Astrocyte (in vitro differentiated cells and primary cell): ENCODE results near the gene SMIM3. TPM values are rescaled to one million over a fixed set of nuclear protein-coding genes. Genes with fewer than 3 reads are reported as not detected.

Source experiments
- DNase-seq: peaks from one replicate; pipeline ENCODE4 v3.0.0-alpha.2; 2010; ENCODE audit warnings: low read depth
- FAIRE-seq: peaks from 2 replicates; lab custom pipeline; 2011; peaks lifted over from hg19 to GRCh38; lab: Jason Lieb, UNC
- H2AFZ ChIP-seq: 2 replicates; pipeline ENCODE4 v1.6.0; 2012; ENCODE audit warnings: low read depth, low read length, inconsistent platforms
- H3K27ac ChIP-seq: 2 replicates; pipeline ENCODE4 v1.5.1; 2011; ENCODE audit warnings: low read depth, low read length, inconsistent platforms
- H3K27me3 ChIP-seq: 2 replicates; pipeline ENCODE4 v1.6.0; 2011; ENCODE audit warnings: low read length, inconsistent platforms; ENCODE audit not compliant: insufficient read depth
- H3K36me3 ChIP-seq: 2 replicates; pipeline ENCODE4 v1.5.1; 2011; ENCODE audit warnings: low read length, inconsistent platforms; ENCODE audit not compliant: insufficient read depth
- H3K4me1 ChIP-seq: 2 replicates; pipeline ENCODE4 v1.5.1; 2011; ENCODE audit warnings: low read length, inconsistent platforms; ENCODE audit not compliant: insufficient read depth
- H3K4me2 ChIP-seq: 2 replicates; pipeline ENCODE4 v1.6.0; 2012; ENCODE audit warnings: low read length, inconsistent platforms
- H3K4me3 ChIP-seq: 2 replicates; pipeline ENCODE4 v1.5.1; 2011; ENCODE audit warnings: low read depth, mild to moderate bottlenecking, low read length, inconsistent platforms; ENCODE audit not compliant: insufficient read depth
- H3K79me2 ChIP-seq: 2 replicates; pipeline ENCODE4 v1.6.0; 2012; ENCODE audit warnings: mild to moderate bottlenecking, low read length, inconsistent platforms; ENCODE audit not compliant: insufficient read depth
- H3K9ac ChIP-seq: 2 replicates; pipeline ENCODE4 v1.6.0; 2012; ENCODE audit warnings: mild to moderate bottlenecking, low read length, inconsistent platforms
- H3K9me3 ChIP-seq: 2 replicates; pipeline ENCODE4 v1.5.1; 2012; ENCODE audit warnings: low read depth, mild to moderate bottlenecking, low read length, inconsistent platforms; ENCODE audit not compliant: insufficient read depth
- H4K20me1 ChIP-seq: 2 replicates; pipeline ENCODE4 v1.6.0; 2012; ENCODE audit warnings: low read length, inconsistent platforms; ENCODE audit not compliant: insufficient read depth
- H3K27ac Mint-ChIP-seq: one replicate; pipeline ENCODE4 v1.8.0; 2021; ENCODE audit warnings: mild to moderate bottlenecking, mixed read lengths; ENCODE audit not compliant: unreplicated experiment
- H3K27me3 Mint-ChIP-seq: one replicate; pipeline ENCODE4 v1.8.0; 2021; ENCODE audit warnings: low read depth, mixed read lengths; ENCODE audit not compliant: unreplicated experiment
- H3K36me3 Mint-ChIP-seq: one replicate; pipeline ENCODE4 v1.8.0; 2021; ENCODE audit warnings: low read depth, mixed read lengths; ENCODE audit not compliant: unreplicated experiment
- H3K4me1 Mint-ChIP-seq: one replicate; pipeline ENCODE4 v1.8.0; 2021; ENCODE audit warnings: low read depth, mixed read lengths; ENCODE audit not compliant: unreplicated experiment
- H3K4me3 Mint-ChIP-seq: one replicate; pipeline ENCODE4 v1.8.0; 2021; ENCODE audit warnings: mild to moderate bottlenecking, moderate library complexity, mixed read lengths; ENCODE audit not compliant: unreplicated experiment
- H3K9me3 Mint-ChIP-seq: one replicate; pipeline ENCODE4 v1.8.0; 2021; ENCODE audit warnings: mild to moderate bottlenecking, mixed read lengths; ENCODE audit not compliant: unreplicated experiment
- CTCF ChIP-seq: IDR thresholded peaks from 2 replicates; pipeline ENCODE4 v1.5.1; 2011; ENCODE audit warnings: low read depth, mild to moderate bottlenecking, inconsistent platforms, low read length, moderate library complexity; ENCODE audit not compliant: insufficient read depth
- EZH2 ChIP-seq: IDR thresholded peaks from 2 replicates; pipeline ENCODE4 v1.6.1; 2012; ENCODE audit warnings: mild to moderate bottlenecking, low read length, inconsistent platforms; ENCODE audit not compliant: insufficient read depth
- total RNA-seq: library from RNA; stranded (reverse); gene quantifications from 2 replicates; pipeline ENCODE4 v1.2.1, GENCODE V29; 2021

Gene SMIM3
- total RNA-seq, 1 donor from 2014 or later = 16.7 TPM

- H3K27me3 ChIP-seq = no peaks in the 10 kb centered on the region
- no peak overlapping the region for H2AFZ ChIP-seq
- Mint-ChIP-seq H3K27me3 (no peaks in the 10 kb centered on the region), H3K27ac (no peak overlapping the region), H3K4me1 (peaks cover 34% of the 10 kb centered on the region), H3K4me3 (no peak overlapping the region), H3K36me3 (peaks cover 7% of the 10 kb centered on the region), H3K9me3 (peaks cover 2% of the 10 kb centered on the region)
- H3K4me1 ChIP-seq = peaks cover 61% of the 10 kb centered on the region
- H3K27ac ChIP-seq = peak overlapping the region; percentile 41
- peak overlapping the region; percentile 51 for H3K9ac ChIP-seq
- H3K79me2 ChIP-seq = peaks cover 65% of the 10 kb centered on the region
- H3K9me3 ChIP-seq = no peaks in the 10 kb centered on the region
- FAIRE-seq (no peak), DNase-seq (peak; percentile 99)
- H3K36me3 ChIP-seq = no peaks in the 10 kb centered on the region
- peaks cover 10% of the 10 kb centered on the region for H4K20me1 ChIP-seq
- H3K4me2 ChIP-seq = peak overlapping the region; percentile 98
- TF ChIP-seq EZH2 (no peak), CTCF (no peak)
- H3K4me3 ChIP-seq = peak overlapping the region; percentile 9
These were observed 3.4 kb downstream of the SMIM3 start for GRCh38 chr5:150781706-150782614.

- Histone ChIP-seq H3K9ac (peak overlapping the region; percentile 51), H3K4me3 (no peak overlapping the region), H3K27ac (no peak overlapping the region), H3K4me2 (peak overlapping the region; percentile 98), H2AFZ (no peak overlapping the region), H4K20me1 (peaks cover 10% of the 10 kb centered on the region), H3K9me3 (no peaks in the 10 kb centered on the region), H3K4me1 (peaks cover 58% of the 10 kb centered on the region), H3K79me2 (peaks cover 73% of the 10 kb centered on the region), H3K27me3 (no peaks in the 10 kb centered on the region), H3K36me3 (no peaks in the 10 kb centered on the region)
- Mint-ChIP-seq H3K4me1 (peaks cover 35% of the 10 kb centered on the region), H3K36me3 (peaks cover 7% of the 10 kb centered on the region), H3K27ac (no peak overlapping the region), H3K9me3 (peaks cover 2% of the 10 kb centered on the region), H3K27me3 (no peaks in the 10 kb centered on the region), H3K4me3 (no peak overlapping the region)
- no peak for TF ChIP-seq CTCF
- no peak for TF ChIP-seq EZH2
- FAIRE-seq (no peak), DNase-seq (no peak)
These were observed 4.3 kb downstream of the SMIM3 start for GRCh38 chr5:150782850-150783249.

GRCh38 chr5:150783422-150783928 is 4.9 kb downstream of the SMIM3 start:
- H3K36me3 Mint-ChIP-seq = peaks cover 7% of the 10 kb centered on the region
- Histone ChIP-seq H4K20me1 (peaks cover 10% of the 10 kb centered on the region), H3K9me3 (no peaks in the 10 kb centered on the region), H3K4me2 (peak overlapping the region; percentile 98), H3K4me1 (peaks cover 52% of the 10 kb centered on the region), H3K27ac (no peak overlapping the region), H3K79me2 (peaks cover 70% of the 10 kb centered on the region), H3K4me3 (no peak overlapping the region), H2AFZ (no peak overlapping the region), H3K36me3 (no peaks in the 10 kb centered on the region), H3K9ac (peak overlapping the region; percentile 19), H3K27me3 (no peaks in the 10 kb centered on the region)
- peaks cover 30% of the 10 kb centered on the region for H3K4me1 Mint-ChIP-seq
- DNase-seq = peak; percentile 98
- no peak overlapping the region for H3K4me3 Mint-ChIP-seq
- FAIRE-seq = peak; percentile 20
- TF ChIP-seq CTCF = no peak
- TF ChIP-seq EZH2 = no peak
- H3K27ac Mint-ChIP-seq = no peak overlapping the region
- no peaks in the 10 kb centered on the region for H3K27me3 Mint-ChIP-seq
- peaks cover 2% of the 10 kb centered on the region for H3K9me3 Mint-ChIP-seq
